GM12892 (cell line): Measurements from ENCODE around the gene CADM3.

Experiments used
- POLR2A ChIP-seq: IDR thresholded peaks from 2 replicates; pipeline ENCODE4 v1.6.1; 2011; ENCODE audit warnings: low read depth, low read length, control low read depth
- POLR2AphosphoS5 ChIP-seq: IDR thresholded peaks from 2 replicates; pipeline ENCODE4 v1.6.1; 2011; ENCODE audit warnings: low read depth, low read length, control low read depth
- TAF1 ChIP-seq: IDR thresholded peaks from 2 replicates; pipeline ENCODE4 v1.6.1; 2011; ENCODE audit warnings: low read depth, mild to moderate bottlenecking, control low read depth, low read length, borderline replicate concordance

DNA sequence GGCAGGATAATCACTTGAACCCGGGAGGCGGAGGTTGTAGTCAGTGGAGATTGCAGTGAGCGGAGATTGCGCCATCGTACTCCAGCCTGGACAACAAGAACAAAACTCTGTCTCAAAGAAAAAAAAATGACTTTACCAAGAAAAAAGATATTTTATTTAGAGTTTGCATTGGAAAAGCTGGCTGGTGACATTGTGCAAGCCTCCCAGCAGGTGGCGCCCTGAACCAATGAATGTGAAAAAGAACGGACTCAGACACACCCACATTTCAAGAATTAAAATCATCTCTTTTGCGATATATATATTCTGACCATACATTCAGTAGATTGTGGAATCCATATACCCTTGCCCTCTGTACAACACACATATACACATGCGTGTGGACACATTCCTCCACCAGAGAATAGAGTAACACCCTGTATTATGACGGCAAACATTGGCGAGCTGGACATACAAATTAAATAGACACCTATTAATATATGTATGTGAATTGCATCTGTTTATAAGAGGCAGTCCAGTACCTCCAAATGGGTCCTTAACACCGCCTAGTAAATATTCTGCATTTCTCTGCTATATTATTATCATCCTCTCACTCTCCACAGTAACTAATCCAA is 39.0 kb upstream of the CADM3 start:
- TF ChIP-seq POLR2AphosphoS5 = no peak
- no peak for TF ChIP-seq POLR2A
- TF ChIP-seq TAF1 = no peak
